GM12892 (cell line): ENCODE data around the gene HINT1. TPM values are rescaled to one million over a fixed set of nuclear protein-coding genes. Genes with fewer than 3 reads are reported as not detected.
A peak's percentile ranks its signal among the peaks of the same experiment; 100 is the strongest.

Experiments used
- DNase-seq: peaks from one replicate; pipeline ENCODE4 v3.0.0; 2011; ENCODE audit not compliant: insufficient read length
- FAIRE-seq: peaks from 2 replicates; lab custom pipeline; 2011; peaks lifted over from hg19 to GRCh38; lab: Jason Lieb, UNC
- POLR2A ChIP-seq: IDR thresholded peaks from 2 replicates; pipeline ENCODE4 v1.6.1; 2011; ENCODE audit warnings: low read depth, low read length, control low read depth
- POLR2AphosphoS5 ChIP-seq: IDR thresholded peaks from 2 replicates; pipeline ENCODE4 v1.6.1; 2011; ENCODE audit warnings: low read depth, low read length, control low read depth
- TAF1 ChIP-seq: IDR thresholded peaks from 2 replicates; pipeline ENCODE4 v1.6.1; 2011; ENCODE audit warnings: low read depth, mild to moderate bottlenecking, control low read depth, low read length, borderline replicate concordance
- polyA plus RNA-seq: library from polyadenylated mRNA; unstranded; fragments of >200 nt; gene quantifications from one replicate; pipeline ENCODE4 v1.2.1, GENCODE V29; 2012; ENCODE audit warnings: missing spikeins, inconsistent platforms; ENCODE audit not compliant: missing spikeins

Gene HINT1
- polyA plus RNA-seq: 461 TPM

DNA sequence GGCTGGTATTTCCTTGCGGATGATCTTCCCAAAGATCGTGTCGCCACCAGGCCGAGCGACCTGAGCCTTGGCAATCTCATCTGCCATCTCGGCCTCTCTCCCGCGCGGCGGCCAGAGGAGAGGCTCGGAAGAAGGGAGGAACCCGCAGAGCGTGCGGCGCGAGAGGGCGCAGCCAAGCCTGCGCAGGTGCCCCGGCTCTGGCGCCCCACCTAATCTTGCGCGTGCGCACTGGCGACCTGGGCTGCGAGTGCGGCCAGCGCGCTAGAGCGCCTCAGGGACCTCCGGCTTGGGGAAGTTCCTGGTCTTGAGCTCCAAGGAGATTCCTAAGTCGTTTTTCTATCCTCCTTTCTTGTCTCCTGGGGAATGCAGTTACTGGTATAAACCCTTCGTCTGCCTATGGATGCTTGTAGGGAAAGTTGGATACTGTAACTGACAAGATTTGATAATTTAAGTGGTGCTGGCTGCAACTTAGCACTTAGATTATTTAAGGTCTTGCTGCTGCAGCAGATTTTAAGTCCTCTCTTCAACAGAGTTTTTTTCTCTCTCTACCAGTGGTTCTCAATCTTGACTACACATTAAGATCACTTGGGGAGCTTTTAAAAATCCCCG, at the start of gene HINT1:
HINT1 (minus strand) TSS at position 138 of the 609 bp plus-strand sequence; CDS start at position 87, 51 bp downstream.
- peak; percentile 81 for TF ChIP-seq POLR2A
- peak; percentile 21; the same call in 1 of the 2 replicates for TF ChIP-seq TAF1
- peak; percentile 77 for TF ChIP-seq POLR2AphosphoS5
- DNase-seq: peak; percentile 90
- FAIRE-seq: peak; percentile 95

DNA sequence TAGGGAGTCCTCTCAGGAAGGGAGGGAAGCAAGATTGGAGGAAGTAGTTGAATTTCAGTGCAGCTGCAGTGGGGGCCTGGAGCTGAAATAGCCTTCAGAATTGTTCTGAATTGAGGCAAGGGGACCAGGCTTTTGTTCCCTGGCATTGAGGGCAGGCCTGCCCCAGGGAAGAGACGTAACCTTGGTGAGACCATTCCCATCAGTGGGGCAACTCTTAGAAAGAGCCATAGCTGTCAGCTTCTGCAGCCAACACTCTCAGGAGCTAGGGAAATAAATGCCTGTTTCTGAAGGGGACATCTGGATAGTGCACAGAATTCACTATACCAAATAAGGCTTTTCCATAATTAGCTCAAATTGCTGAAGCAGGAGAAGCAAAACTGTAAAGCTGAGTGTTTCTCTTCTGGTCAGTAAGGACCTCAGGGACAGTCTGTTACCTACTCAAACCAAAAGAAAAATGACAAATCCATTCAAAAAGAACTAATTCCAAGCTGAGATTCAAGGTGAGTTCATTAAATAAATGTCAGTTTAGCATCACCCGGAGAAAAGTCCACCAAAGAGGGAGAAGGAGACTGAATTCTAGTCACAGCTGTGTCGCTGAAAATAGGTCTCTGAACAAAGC, 49.7 kb upstream of the HINT1 start:
- no peak for DNase-seq

DNA sequence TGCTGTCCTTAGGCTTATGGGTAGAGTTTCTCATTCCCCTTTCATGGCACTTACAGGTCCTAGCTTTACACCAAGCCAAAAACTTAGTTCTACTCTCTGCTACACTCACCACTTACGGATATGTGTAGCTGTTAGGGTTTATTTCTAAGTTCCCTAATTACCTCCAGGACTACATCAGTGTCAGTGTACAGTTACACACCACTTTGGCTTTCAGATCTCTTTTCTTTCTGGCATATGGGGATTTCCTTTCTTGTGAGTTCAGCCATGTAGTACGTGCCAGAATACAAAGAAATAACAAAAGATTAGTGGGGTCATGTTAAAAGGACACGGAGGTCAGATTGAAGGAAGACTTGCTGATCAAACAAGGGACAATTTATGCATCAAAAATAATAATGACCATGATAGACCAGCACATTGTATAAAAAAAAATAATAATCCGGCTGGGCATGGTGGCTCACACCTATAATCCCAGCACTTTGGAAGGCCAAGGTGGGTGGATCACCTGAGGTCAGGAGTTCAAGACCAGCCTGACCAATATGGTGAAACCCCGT, 47.5 kb upstream of the HINT1 start:
- DNase-seq: no peak
- peak; percentile 93 for FAIRE-seq
- TF ChIP-seq POLR2A (no peak), TAF1 (no peak), POLR2AphosphoS5 (peak; percentile 34; the same call in 1 of the 2 replicates)

More for the DNA sequence above, 49.7 kb upstream of the HINT1 start:
- no peak for FAIRE-seq
- TF ChIP-seq POLR2A (no peak), TAF1 (no peak)

DNA sequence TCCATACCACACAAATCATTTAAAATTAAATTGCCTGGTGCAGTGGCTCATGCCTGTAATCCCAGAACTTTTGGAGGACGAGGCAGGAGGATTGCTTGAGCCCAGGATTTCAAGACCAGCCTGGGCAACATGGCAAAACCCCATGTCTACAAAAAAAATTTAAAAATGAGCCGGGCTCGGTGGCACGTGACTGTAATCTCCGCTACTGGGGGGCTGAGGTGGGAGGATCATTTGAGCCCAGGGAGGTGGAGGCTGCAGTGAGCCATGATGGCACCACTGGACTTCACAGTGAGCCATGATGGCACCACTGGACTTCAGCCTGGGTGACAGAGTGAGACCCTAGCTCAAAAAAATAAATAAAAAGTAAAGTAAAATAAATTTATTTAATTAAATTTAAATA, 46.6 kb upstream of the HINT1 start:
- DNase-seq (no peak), FAIRE-seq (no peak)
- TF ChIP-seq POLR2AphosphoS5 (no peak), TAF1 (no peak), POLR2A (no peak)

DNA sequence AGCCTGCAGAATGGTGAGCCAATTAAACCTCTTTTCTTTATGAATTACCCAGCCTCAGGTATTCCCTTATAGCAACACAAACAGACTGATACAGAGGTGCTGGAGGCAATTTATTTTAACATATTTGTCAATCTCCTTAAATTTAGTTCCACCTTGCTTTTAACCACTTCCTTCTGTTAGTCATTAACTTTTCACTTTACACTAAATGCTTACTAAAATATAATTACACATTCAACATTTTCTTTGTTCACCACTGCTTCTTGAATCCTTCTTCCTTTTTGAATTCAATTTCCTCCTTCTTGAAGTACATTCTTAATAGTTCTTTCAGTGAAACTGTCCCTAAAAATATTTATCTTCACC, 45.1 kb upstream of the HINT1 start:
- FAIRE-seq (no peak), DNase-seq (no peak)
- TF ChIP-seq TAF1 (no peak), POLR2A (no peak), POLR2AphosphoS5 (no peak)

DNA sequence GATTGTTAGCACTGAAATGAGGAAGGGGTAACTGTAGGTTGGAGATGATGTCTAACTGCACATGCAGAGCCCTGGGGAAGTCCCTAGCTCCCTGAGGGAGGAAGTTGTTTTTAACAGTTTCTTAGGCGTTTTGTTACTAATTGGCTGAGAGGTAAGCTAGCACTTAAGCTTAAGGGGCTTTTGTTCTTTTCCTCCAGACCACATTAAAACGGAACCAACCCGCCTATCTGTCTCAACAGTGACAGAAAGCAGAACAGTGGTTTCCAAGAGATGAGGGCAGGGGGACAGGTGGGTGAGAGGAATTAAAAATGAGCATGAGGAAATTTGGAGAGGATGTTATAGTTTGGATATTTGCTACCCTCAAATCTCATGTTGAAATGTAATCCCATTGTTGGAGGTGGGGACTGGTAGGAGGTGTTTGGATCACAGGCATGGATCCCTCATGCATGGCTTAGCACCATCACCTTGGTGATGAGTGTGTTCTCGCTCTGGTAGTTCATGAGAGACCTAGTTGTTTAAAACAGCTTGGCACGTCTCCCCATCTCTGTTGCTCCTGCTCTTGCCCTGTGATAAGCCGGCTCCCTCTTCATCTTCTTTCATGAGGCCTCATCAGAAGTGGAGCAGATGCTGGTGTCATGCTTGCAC, 44.6 kb upstream of the HINT1 start:
- FAIRE-seq: peak; percentile 98

DNA sequence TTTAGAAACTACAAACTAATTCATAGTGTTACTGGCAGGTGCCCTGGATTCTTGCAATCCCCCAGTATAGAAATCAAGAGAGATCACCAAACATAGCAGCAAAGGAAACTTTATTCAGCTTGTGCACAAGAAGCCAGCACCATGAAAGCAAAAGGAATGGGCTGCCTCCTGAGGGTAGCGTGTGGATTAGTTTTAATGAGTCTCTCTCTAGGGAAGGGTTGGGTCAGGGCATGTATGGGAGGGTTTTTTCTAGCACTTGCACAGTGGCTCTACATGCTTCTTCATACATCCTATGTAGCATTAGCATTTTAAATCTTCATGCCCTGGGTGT, 44.1 kb upstream of the HINT1 start:
- TF ChIP-seq POLR2A (no peak), POLR2AphosphoS5 (no peak), TAF1 (no peak)
- no peak for FAIRE-seq
- DNase-seq: no peak

More for the DNA sequence above, 44.6 kb upstream of the HINT1 start:
- DNase-seq: peak; percentile 27
- TF ChIP-seq POLR2AphosphoS5 (0 out of 2 replicates have a peak, but pooled peaks have one; percentile 19), TAF1 (no peak), POLR2A (0 out of 2 replicates have a peak, but pooled peaks have one; percentile 37)

DNA sequence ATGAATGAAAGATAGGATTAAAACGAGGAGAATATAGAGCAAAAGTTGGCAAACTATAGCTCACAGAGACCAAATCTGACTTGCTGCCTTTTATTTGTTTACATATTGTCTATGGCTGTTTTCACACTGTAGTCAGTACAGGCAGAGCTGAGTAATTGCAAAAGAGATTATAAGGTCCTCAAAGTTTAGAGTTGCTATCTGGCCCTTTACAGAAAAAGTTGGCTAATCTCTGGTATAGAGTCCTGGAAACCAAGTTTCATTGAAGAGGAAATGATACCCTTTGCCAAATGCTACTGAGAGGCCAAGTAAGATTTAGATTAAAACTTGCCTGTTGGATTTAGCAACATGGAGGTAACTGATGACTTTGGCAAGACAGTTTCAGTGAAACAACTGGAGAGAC, 41.7 kb upstream of the HINT1 start:
- FAIRE-seq (no peak), DNase-seq (no peak)
- TF ChIP-seq POLR2A: no peak
- TF ChIP-seq TAF1: no peak
- no peak for TF ChIP-seq POLR2AphosphoS5

DNA sequence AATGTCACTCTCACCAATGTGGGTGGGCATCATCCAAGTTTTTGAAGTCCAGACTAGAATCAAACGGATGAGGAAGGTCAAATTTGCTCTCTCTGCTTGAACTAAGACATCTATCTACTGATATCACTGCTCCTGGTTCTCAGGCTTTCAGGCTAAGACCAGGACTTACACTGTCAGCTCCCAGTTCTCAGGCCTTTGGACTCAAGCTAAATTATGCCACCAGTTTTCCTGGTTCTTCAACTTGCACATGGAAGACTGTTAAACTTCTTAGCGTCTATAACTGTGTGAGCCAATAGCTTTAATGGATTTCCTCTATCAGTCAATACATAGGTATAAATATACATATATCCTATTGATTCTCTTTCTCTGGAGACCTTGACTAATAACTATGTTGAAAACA, 41.0 kb upstream of the HINT1 start:
- FAIRE-seq (no peak), DNase-seq (no peak)
- TF ChIP-seq TAF1 (no peak), POLR2AphosphoS5 (no peak), POLR2A (no peak)

DNA sequence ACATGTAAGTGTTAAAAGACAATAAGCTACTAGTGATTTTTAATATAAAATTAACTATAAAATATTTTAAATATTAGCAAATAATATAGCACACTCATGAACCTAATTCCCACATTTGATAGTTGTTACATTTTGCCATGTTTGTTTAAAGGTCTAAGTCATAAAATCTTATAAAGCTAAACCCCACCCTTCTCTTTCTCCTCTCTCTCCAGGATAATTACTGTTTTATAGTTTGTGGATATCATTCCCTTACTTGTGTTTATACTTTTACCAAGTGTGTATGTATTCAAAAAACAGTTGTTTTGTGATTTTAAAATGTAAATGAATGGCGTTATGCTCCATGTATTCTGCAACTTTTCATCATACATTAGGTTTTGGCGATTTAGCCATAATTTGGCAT, 39.9 kb upstream of the HINT1 start:
- TF ChIP-seq POLR2AphosphoS5: no peak
- no peak for TF ChIP-seq TAF1
- TF ChIP-seq POLR2A: no peak
- no peak for FAIRE-seq
- no peak for DNase-seq

DNA sequence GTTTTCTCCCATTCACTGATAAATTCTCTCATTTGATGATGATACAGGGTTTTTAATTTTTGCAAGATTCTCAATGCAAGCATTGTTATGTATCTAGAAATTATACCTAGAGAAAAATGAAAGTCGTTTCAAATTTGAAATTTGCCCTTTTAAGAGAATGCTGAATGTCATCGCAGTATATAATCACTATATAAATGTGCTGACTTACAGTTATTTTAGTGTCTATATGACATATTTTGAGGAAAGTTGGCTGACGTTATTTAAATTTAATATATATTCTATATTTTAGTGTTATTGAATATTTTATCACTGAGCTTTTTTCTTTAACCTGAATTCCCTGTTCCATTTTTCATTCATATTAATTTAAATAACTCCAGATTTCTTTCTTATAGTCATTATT, 35.5 kb upstream of the HINT1 start:
- no peak for TF ChIP-seq TAF1
- TF ChIP-seq POLR2AphosphoS5: no peak
- no peak for TF ChIP-seq POLR2A
- DNase-seq (no peak), FAIRE-seq (no peak)

DNA sequence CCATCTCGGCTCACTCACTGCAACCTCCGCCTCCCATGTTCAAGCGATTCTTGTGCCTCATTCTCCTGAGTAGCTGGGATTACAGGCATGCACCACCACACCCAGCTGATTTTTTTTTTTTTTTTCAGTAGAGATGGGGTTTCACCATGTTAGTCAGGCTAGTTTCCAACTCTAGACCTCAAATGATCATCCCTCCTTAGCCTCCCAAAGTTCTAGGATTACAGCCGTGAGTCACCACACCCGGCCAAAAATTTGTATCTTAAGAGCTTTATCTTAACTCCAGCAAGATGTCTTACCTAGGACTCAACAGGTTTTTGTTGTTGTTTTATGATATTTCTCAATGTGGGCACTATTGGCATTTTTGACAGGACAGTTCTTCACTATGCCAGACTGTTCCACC, 33.6 kb upstream of the HINT1 start:
- no peak for TF ChIP-seq POLR2AphosphoS5
- TF ChIP-seq POLR2A: no peak
- no peak for TF ChIP-seq TAF1
- DNase-seq (no peak), FAIRE-seq (no peak)
